ENCODE results near the gene OBSCN. TPM values are rescaled to one million over a fixed set of nuclear protein-coding genes. Genes with fewer than 3 reads are reported as not detected.

The OBSCN gene
- total and polyA plus RNA-seq, 10 of the 15 experiments (the other 5 are each of a cell fraction or from before 2014, with no cell fraction given), result 0.01 to 0.36 (median 0.08) TPM; not detected in 2

GRCh38 chr1:228407106-228408040 is 199.5 kb downstream of the OBSCN start:
- Histone ChIP-seq H2AFZ (ENCODE audit: control insufficient read depth, low read depth, low read length) (peak overlapping the region; percentile 72), H3K36me3 (ENCODE audit: control insufficient read depth in 2 of 2, insufficient read depth in 2 of 2, low read length in 1 of 2) (peaks cover 3 to 6% of the 10 kb centered on the region in 2 experiments; a peak in 1 of 4 replicates), H3K27me3 (replicated peaks in 1 of 2; ENCODE audit: control insufficient read depth in 2 of 2, insufficient read depth in 2 of 2, low read length in 1 of 2) (no peaks in the 10 kb centered on the region), H3K27ac (ENCODE audit: control insufficient read depth, insufficient read depth) (peak overlapping the region; percentile 37; the same call in 1 of the 2 replicates), H3K4me3 (peak overlapping the region; percentile 97), H3K79me2 (ENCODE audit: control insufficient read depth, insufficient read depth, low read length) (peaks cover 44% of the 10 kb centered on the region), H3K9me3 (replicated peaks; ENCODE audit: control insufficient read depth, insufficient read depth, low read length) (no peaks in the 10 kb centered on the region), H3K9ac (ENCODE audit: control insufficient read depth, insufficient read depth, low read length) (peak overlapping the region; percentile 70), H4K20me1 (ENCODE audit: control insufficient read depth, insufficient read depth) (no peaks in the 10 kb centered on the region), H3K4me1 (ENCODE audit: control insufficient read depth, insufficient read depth, low read length) (peaks cover 4% of the 10 kb centered on the region; the same call in 1 of the 2 replicates), H3K4me2 (ENCODE audit: control insufficient read depth, insufficient read depth) (peak overlapping the region; percentile 90)
- POLR2A ChIA-PET, result interaction anchor here (0.6 to 1.0 kb wide), 4 partner anchors 79 to 1152 kb away, joined by 3 to 6 read pairs (median 4); no protein-coding TSS in a partner anchor
- TF ChIP-seq PKNOX1 (IDR thresholded peaks at IDR 0.05) (no peak), HDAC2 (IDR thresholded peaks at IDR 0.05) (no peak), POLR2A (IDR thresholded peaks at IDR 0.05; ENCODE audit: low read depth, low read length) (peak; percentile 60; the same call in 1 of the 2 replicates), CHD2 (IDR thresholded peaks at IDR 0.05; ENCODE audit: borderline replicate concordance, low read depth, low read length) (no peak), IKZF1 (conservative IDR thresholded peaks at IDR 0.05) (peak; percentile 22), RAD51 (IDR thresholded peaks at IDR 0.05) (no peak), MAX (IDR thresholded peaks at IDR 0.05; ENCODE audit: low read depth, low read length) (no peak), LARP7 (IDR thresholded peaks at IDR 0.05) (0 out of 2 replicates have a peak, but pooled peaks have one; percentile 49), USF2 (IDR thresholded peaks at IDR 0.05; ENCODE audit: borderline replicate concordance, low read depth, low read length) (no peak), NKRF (conservative IDR thresholded peaks at IDR 0.05) (no peak), HSF1 (IDR thresholded peaks at IDR 0.05; ENCODE audit: low read depth, low read length) (no peak), ESRRA (IDR thresholded peaks at IDR 0.05; ENCODE audit: low read length) (no peak)
- in situ Hi-C loops (cut with MboI), result no loop called here
- 57% methylated on average over 24 of the region's 29 CpGs for WGBS (ENCODE audit: insufficient coverage, insufficient replicate concordance, low lambda C conversion rate, missing lambda C conversion rate)
- FAIRE-seq (no peak), ATAC-seq (no peak), DNase-seq (ENCODE audit: low read depth, low spot score) (no peak)
- RAD21 ChIA-PET (ENCODE audit: unreplicated experiment), result interaction anchor here (1.4 kb wide), 1 partner anchor 79 kb away, joined by 5 read pairs; no protein-coding TSS in a partner anchor
- SMC1A ChIA-PET (ENCODE audit: uncharacterized antibody, unreplicated experiment), result no interaction called here
- CTCF ChIA-PET, result no interaction called here
- intact Hi-C loops (cut with micrococcal nuclease; ENCODE audit: unreplicated experiment), result loop anchor here (2.0 to 5.0 kb wide), 2 partner anchors 49 to 620 kb away; a partner anchor contains a TSS
- TSS peak; percentile 82 for BruUV-seq (replicated peaks)
